ENCODE measurements around the gene NMNAT3. TPM values are rescaled to one million over a fixed set of nuclear protein-coding genes. Genes with fewer than 3 reads are reported as not detected.

NMNAT3 gene
- total and polyA plus RNA-seq, 4 donors, result 3.4 to 13.1 (median 8.9) TPM

GRCh38 chr3:139558351-139559266 lies 119.2 kb downstream of the NMNAT3 start:
- Histone ChIP-seq H3K4me3 (ENCODE audit: low read length in 2 of 2) (no peak overlapping the region), H3K9me3 (ENCODE audit: control insufficient read depth, low read length) (no peaks in the 10 kb centered on the region), H3K27me3 (ENCODE audit: control insufficient read depth in 1 of 2, insufficient read depth in 2 of 2, low read length in 1 of 2) (no peaks in the 10 kb centered on the region), H3K27ac (ENCODE audit: low read depth in 1 of 2, low read length in 2 of 2) (no peak overlapping the region), H3K4me1 (ENCODE audit: control insufficient read depth in 1 of 2, insufficient read depth in 2 of 2, low read length in 2 of 2) (no peaks in the 10 kb centered on the region), H3K36me3 (ENCODE audit: control insufficient read depth in 1 of 2, insufficient read depth in 2 of 2, low read length in 1 of 2) (peaks cover 0 to 2% of the 10 kb centered on the region in 2 donors)
- ATAC-seq (ENCODE audit: low FRiP score) (no peak), DNase-seq (no peak)
- 28 to 48% methylated on average over 2 of the region's 2 CpGs for WGBS, 2 donors
- intact Hi-C loops (cut with DNase I), result no loop called here

DNA sequence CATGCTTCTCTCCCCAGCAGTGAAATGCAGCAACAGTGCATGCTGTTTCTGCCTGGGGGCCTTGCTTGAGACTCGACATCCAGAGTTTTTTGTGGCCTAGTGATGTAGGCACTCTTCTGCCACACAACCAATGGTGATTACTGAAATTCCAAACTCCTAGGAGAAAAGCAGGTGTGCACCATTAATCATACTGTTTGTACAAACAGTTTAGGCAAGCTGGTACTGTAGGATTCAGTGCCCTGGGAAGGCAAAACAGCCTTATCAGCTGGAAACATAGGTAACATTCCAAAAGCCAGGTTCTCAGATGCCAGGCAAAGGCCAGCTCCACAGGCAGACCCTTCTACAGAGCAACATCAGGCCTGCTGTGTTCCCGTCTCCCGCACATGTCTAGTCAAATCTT lies 120.7 kb downstream of the NMNAT3 start:
- Histone ChIP-seq H3K27me3 (ENCODE audit: control insufficient read depth in 1 of 2, insufficient read depth in 2 of 2, low read length in 1 of 2) (no peaks in the 10 kb centered on the region), H3K4me3 (ENCODE audit: low read length in 2 of 2) (no peak overlapping the region), H3K4me1 (ENCODE audit: control insufficient read depth in 1 of 2, insufficient read depth in 2 of 2, low read length in 2 of 2) (no peaks in the 10 kb centered on the region), H3K9me3 (ENCODE audit: control insufficient read depth, low read length) (no peaks in the 10 kb centered on the region), H3K36me3 (ENCODE audit: control insufficient read depth in 1 of 2, insufficient read depth in 2 of 2, low read length in 1 of 2) (peaks cover 0 to 2% of the 10 kb centered on the region in 2 donors), H3K27ac (ENCODE audit: low read depth in 1 of 2, low read length in 2 of 2) (no peak overlapping the region)
- no peak for DNase-seq
- WGBS, 2 donors, result 90 to 92% methylated on average over 3 of the region's 3 CpGs
- intact Hi-C loops (cut with DNase I), result no loop called here
- ATAC-seq (ENCODE audit: low FRiP score), result no peak

GRCh38 chr3:139555249-139555648 lies 122.5 kb downstream of the NMNAT3 start:
- ATAC-seq (ENCODE audit: low FRiP score) (no peak), DNase-seq (no peak)
- no peak overlapping the region for H3K27ac ChIP-seq (ENCODE audit: low read depth in 1 of 2, low read length in 2 of 2)
- no peaks in the 10 kb centered on the region for H3K9me3 ChIP-seq (ENCODE audit: control insufficient read depth, low read length)
- H3K4me3 ChIP-seq (ENCODE audit: low read length in 2 of 2), result no peak overlapping the region
- intact Hi-C loops (cut with DNase I), result no loop called here
- no peaks in the 10 kb centered on the region for H3K4me1 ChIP-seq (ENCODE audit: control insufficient read depth in 1 of 2, insufficient read depth in 2 of 2, low read length in 2 of 2)
- no peaks in the 10 kb centered on the region for H3K27me3 ChIP-seq (ENCODE audit: control insufficient read depth in 1 of 2, insufficient read depth in 2 of 2, low read length in 1 of 2)
- no peaks in the 10 kb centered on the region for H3K36me3 ChIP-seq (ENCODE audit: control insufficient read depth in 1 of 2, insufficient read depth in 2 of 2, low read length in 1 of 2)
- WGBS, 2 donors, result 91 to 95% methylated on average over 2 of the region's 2 CpGs

GRCh38 chr3:139554628-139555027 lies 123.1 kb downstream of the NMNAT3 start:
- H3K27me3 ChIP-seq (ENCODE audit: control insufficient read depth in 1 of 2, insufficient read depth in 2 of 2, low read length in 1 of 2), result no peaks in the 10 kb centered on the region
- H3K36me3 ChIP-seq (ENCODE audit: control insufficient read depth in 1 of 2, insufficient read depth in 2 of 2, low read length in 1 of 2), result no peaks in the 10 kb centered on the region
- ATAC-seq (ENCODE audit: low FRiP score), result no peak
- H3K4me1 ChIP-seq (ENCODE audit: control insufficient read depth in 1 of 2, insufficient read depth in 2 of 2, low read length in 2 of 2), result no peaks in the 10 kb centered on the region
- no peak for DNase-seq
- intact Hi-C loops (cut with DNase I), result no loop called here
- H3K4me3 ChIP-seq (ENCODE audit: low read length in 2 of 2), result no peak overlapping the region
- no peak overlapping the region for H3K27ac ChIP-seq (ENCODE audit: low read depth in 1 of 2, low read length in 2 of 2)
- H3K9me3 ChIP-seq (ENCODE audit: control insufficient read depth, low read length), result no peaks in the 10 kb centered on the region

DNA sequence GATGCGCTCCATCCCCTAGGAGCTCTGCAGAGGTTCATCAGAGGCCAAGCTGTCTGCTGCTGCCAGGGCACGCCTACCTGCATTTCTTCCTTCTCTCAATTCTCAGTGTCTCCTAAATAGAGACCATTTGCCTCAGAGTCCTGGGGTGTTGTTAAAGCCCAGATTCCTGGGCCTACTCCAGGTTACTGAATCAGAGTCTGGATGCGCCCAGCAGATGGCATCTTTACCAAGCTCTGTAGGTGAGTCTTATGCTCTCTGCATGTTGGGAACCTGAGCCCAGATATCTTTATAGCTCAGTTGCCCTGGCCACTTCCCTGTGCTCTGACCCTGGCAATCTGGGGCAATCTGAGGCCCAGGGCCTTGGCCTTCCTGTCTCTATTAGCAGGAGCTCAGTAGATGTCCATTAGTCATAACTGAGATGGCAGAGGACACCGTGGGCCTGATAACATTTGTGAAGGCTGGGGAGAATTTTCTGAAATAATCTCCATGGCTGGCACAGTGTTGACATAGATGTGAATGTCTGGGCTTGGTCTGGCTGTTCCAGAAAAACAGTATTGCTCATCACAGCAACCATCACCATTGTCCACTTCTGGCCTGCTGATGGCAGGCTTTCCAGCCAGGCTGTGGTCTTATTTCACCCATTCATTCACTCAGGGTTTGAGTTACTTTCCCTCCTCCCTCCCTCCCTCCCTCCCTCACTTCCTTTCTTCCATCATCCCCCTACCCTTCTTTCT lies 125.0 kb downstream of the NMNAT3 start:
- ATAC-seq (ENCODE audit: low FRiP score) (no peak), DNase-seq (no peak)
- H3K27ac ChIP-seq (ENCODE audit: low read depth in 1 of 2, low read length in 2 of 2), result no peak overlapping the region
- no peaks in the 10 kb centered on the region for H3K27me3 ChIP-seq (ENCODE audit: control insufficient read depth in 1 of 2, insufficient read depth in 2 of 2, low read length in 1 of 2)
- no peak overlapping the region for H3K4me3 ChIP-seq (ENCODE audit: low read length in 2 of 2)
- H3K9me3 ChIP-seq (ENCODE audit: control insufficient read depth, low read length), result no peaks in the 10 kb centered on the region
- 78 to 82% methylated on average over 4 of the region's 4 CpGs for WGBS, 2 donors
- H3K4me1 ChIP-seq (ENCODE audit: control insufficient read depth in 1 of 2, insufficient read depth in 2 of 2, low read length in 2 of 2), result no peaks in the 10 kb centered on the region
- intact Hi-C loops (cut with DNase I), result no loop called here
- no peaks in the 10 kb centered on the region for H3K36me3 ChIP-seq (ENCODE audit: control insufficient read depth in 1 of 2, insufficient read depth in 2 of 2, low read length in 1 of 2)

- H3K4me3 ChIP-seq (ENCODE audit: low read length in 2 of 2), result no peak overlapping the region
- intact Hi-C loops (cut with DNase I), result no loop called here
- no peak for DNase-seq
- no peaks in the 10 kb centered on the region for H3K9me3 ChIP-seq (ENCODE audit: control insufficient read depth, low read length)
- peak; percentile 47 for ATAC-seq (ENCODE audit: low FRiP score)
- H3K27me3 ChIP-seq (ENCODE audit: control insufficient read depth in 1 of 2, insufficient read depth in 2 of 2, low read length in 1 of 2), result no peaks in the 10 kb centered on the region
- 74 to 82% methylated on average over 5 of the region's 5 CpGs for WGBS, 2 donors
- no peaks in the 10 kb centered on the region for H3K4me1 ChIP-seq (ENCODE audit: control insufficient read depth in 1 of 2, insufficient read depth in 2 of 2, low read length in 2 of 2)
- H3K27ac ChIP-seq (ENCODE audit: low read depth in 1 of 2, low read length in 2 of 2), result no peak overlapping the region
- H3K36me3 ChIP-seq (ENCODE audit: control insufficient read depth in 1 of 2, insufficient read depth in 2 of 2, low read length in 1 of 2), result no peaks in the 10 kb centered on the region
These were observed 129.0 kb downstream of the NMNAT3 start for GRCh38 chr3:139548801-139549200.

DNA sequence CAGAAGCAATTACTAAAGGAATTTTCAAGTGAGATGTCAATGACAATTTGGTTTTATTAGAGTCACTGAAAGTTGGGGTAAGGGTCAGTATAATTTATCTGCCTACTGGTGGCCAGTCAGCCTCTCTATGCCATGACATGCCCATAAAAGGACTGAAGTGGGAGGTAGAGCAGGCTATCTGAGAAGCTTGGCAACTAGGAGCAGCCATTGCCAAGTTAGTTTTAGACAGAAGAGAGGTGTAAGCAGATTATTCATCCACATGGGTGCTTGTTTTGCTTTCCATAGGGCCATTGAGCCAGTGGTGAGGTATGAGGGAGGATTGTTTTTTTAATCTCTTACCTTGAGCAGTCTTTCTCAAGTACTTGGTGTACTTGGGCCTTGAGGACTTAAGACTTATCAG lies 130.1 kb downstream of the NMNAT3 start:
- Histone ChIP-seq H3K9me3 (ENCODE audit: control insufficient read depth, low read length) (no peaks in the 10 kb centered on the region), H3K4me3 (ENCODE audit: low read length in 2 of 2) (no peak overlapping the region), H3K36me3 (ENCODE audit: control insufficient read depth in 1 of 2, insufficient read depth in 2 of 2, low read length in 1 of 2) (no peaks in the 10 kb centered on the region), H3K27ac (ENCODE audit: low read depth in 1 of 2, low read length in 2 of 2) (no peak overlapping the region), H3K4me1 (ENCODE audit: control insufficient read depth in 1 of 2, insufficient read depth in 2 of 2, low read length in 2 of 2) (no peaks in the 10 kb centered on the region), H3K27me3 (ENCODE audit: control insufficient read depth in 1 of 2, insufficient read depth in 2 of 2, low read length in 1 of 2) (no peaks in the 10 kb centered on the region)
- no peak for ATAC-seq (ENCODE audit: low FRiP score)
- no peak for DNase-seq
- intact Hi-C loops (cut with DNase I), result no loop called here

DNA sequence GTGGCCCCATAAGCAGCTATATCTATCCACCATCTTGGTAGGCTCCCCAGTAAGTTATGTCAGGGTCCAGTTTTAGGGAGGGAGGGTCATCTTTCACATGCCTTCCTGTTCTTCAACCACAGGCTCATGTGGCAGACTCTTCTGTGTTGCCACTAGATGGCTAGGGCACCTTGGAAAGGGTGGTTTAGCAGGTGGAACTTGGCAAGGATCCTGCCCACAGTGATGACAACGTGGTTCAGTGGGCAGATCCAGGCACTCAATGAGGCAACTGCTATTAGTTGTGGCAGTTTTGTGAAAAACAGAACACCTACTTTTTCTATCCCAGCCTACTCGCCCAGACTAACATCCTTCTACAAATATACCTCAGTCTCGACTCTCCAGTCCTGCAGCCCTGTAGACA lies 131.0 kb downstream of the NMNAT3 start:
- Histone ChIP-seq H3K4me1 (ENCODE audit: control insufficient read depth in 1 of 2, insufficient read depth in 2 of 2, low read length in 2 of 2) (no peaks in the 10 kb centered on the region), H3K27ac (ENCODE audit: low read depth in 1 of 2, low read length in 2 of 2) (no peak overlapping the region), H3K4me3 (ENCODE audit: low read length in 2 of 2) (no peak overlapping the region), H3K9me3 (ENCODE audit: control insufficient read depth, low read length) (no peaks in the 10 kb centered on the region), H3K36me3 (ENCODE audit: control insufficient read depth in 1 of 2, insufficient read depth in 2 of 2, low read length in 1 of 2) (no peaks in the 10 kb centered on the region), H3K27me3 (ENCODE audit: control insufficient read depth in 1 of 2, insufficient read depth in 2 of 2, low read length in 1 of 2) (no peaks in the 10 kb centered on the region)
- 88% methylated on average over 3 of the region's 3 CpGs for WGBS, 2 donors
- no peak for DNase-seq
- intact Hi-C loops (cut with DNase I), result no loop called here
- ATAC-seq (ENCODE audit: low FRiP score), result no peak

Data from aorta (tissue), 5 donors.